ENCODE results near the gene TNFSF18. TPM values are rescaled to one million over a fixed set of nuclear protein-coding genes. Genes with fewer than 3 reads are reported as not detected.

The TNFSF18 gene
- total and polyA plus RNA-seq, 2 experiments from 2014 or later, result 0.11 to 0.22 TPM

- no peak overlapping the region for H3K4me3 ChIP-seq
- in situ Hi-C loops (cut with MboI), result no loop called here
- peak overlapping the region; percentile 33; the same call in 1 of the 2 replicates for H2AFZ ChIP-seq
- DNase-seq, result peak; percentile 67
- no peak overlapping the region for H3K9ac ChIP-seq
- TF ChIP-seq EZH2 (IDR thresholded peaks at IDR 0.05; ENCODE audit: insufficient read depth, poor library complexity, severe bottlenecking), result no peak
- TF ChIP-seq EZH2phosphoT487 (IDR thresholded peaks at IDR 0.05; ENCODE audit: insufficient read depth, low read depth), result no peak
- peak overlapping the region; percentile 43 for H3K4me2 ChIP-seq (ENCODE audit: unreplicated experiment)
- H3K36me3 ChIP-seq (ENCODE audit: low read depth), result no peaks in the 10 kb centered on the region
- H3K27me3 ChIP-seq (replicated peaks; ENCODE audit: insufficient read depth), result no peaks in the 10 kb centered on the region
- H3F3A ChIP-seq (ENCODE audit: insufficient read depth), result peaks cover 9% of the 10 kb centered on the region; the same call in 1 of the 2 replicates
- H3K4me1 ChIP-seq (ENCODE audit: insufficient read depth), result peaks cover 14% of the 10 kb centered on the region
- H3K9me2 ChIP-seq (ENCODE audit: insufficient read depth), result no peaks in the 10 kb centered on the region
- peak overlapping the region; percentile 9; the same call in 1 of the 2 replicates for H3K27ac ChIP-seq
- H3K9me3 ChIP-seq (ENCODE audit: low read depth), result no peaks in the 10 kb centered on the region
- no peaks in the 10 kb centered on the region for H4K20me1 ChIP-seq (ENCODE audit: insufficient read depth)
- WGBS, 2 experiments (ENCODE audit: low coverage in 1 of 2, low lambda C conversion rate in 2 of 2, missing lambda C conversion rate in 2 of 2), result 13 to 14% methylated on average over 1 of the region's 1 CpG
- no peaks in the 10 kb centered on the region for H3K79me2 ChIP-seq (ENCODE audit: insufficient read depth)
These were observed 2.0 kb downstream of the TNFSF18 start for GRCh38 chr1:173048621-173049321.

- Histone ChIP-seq H2AFZ (no peak overlapping the region), H3K27ac (no peak overlapping the region), H3K4me2 (ENCODE audit: unreplicated experiment) (no peak overlapping the region), H3K36me3 (ENCODE audit: low read depth) (no peaks in the 10 kb centered on the region), H3F3A (ENCODE audit: insufficient read depth) (peaks cover 9% of the 10 kb centered on the region; the same call in 1 of the 2 replicates), H3K9me3 (ENCODE audit: low read depth) (no peaks in the 10 kb centered on the region), H3K79me2 (ENCODE audit: insufficient read depth) (no peaks in the 10 kb centered on the region), H3K9ac (no peak overlapping the region), H4K20me1 (ENCODE audit: insufficient read depth) (no peaks in the 10 kb centered on the region), H3K9me2 (ENCODE audit: insufficient read depth) (no peaks in the 10 kb centered on the region), H3K4me1 (ENCODE audit: insufficient read depth) (peaks cover 22% of the 10 kb centered on the region), H3K27me3 (replicated peaks; ENCODE audit: insufficient read depth) (no peaks in the 10 kb centered on the region), H3K4me3 (no peak overlapping the region)
- DNase-seq, result no peak
- no peak for TF ChIP-seq EZH2phosphoT487 (IDR thresholded peaks at IDR 0.05; ENCODE audit: insufficient read depth, low read depth)
- TF ChIP-seq EZH2 (IDR thresholded peaks at IDR 0.05; ENCODE audit: insufficient read depth, poor library complexity, severe bottlenecking), result no peak
- 83 to 95% methylated on average over 1 of the region's 1 CpG for WGBS, 2 experiments (ENCODE audit: low coverage in 1 of 2, low lambda C conversion rate in 2 of 2, missing lambda C conversion rate in 2 of 2)
- in situ Hi-C loops (cut with MboI), result no loop called here
These were observed 6.1 kb downstream of the TNFSF18 start for GRCh38 chr1:173044656-173045055.

GRCh38 chr1:173043253-173043652, 7.5 kb downstream of the TNFSF18 start:
- 0 out of 2 replicates have a peak, but pooled peaks cover 1% of the 10 kb centered on the region for H3F3A ChIP-seq (ENCODE audit: insufficient read depth)
- H3K9ac ChIP-seq, result no peak overlapping the region
- peak; percentile 51 for DNase-seq
- peaks cover 10% of the 10 kb centered on the region for H3K4me1 ChIP-seq (ENCODE audit: insufficient read depth)
- no peaks in the 10 kb centered on the region for H3K27me3 ChIP-seq (replicated peaks; ENCODE audit: insufficient read depth)
- no peak overlapping the region for H3K4me2 ChIP-seq (ENCODE audit: unreplicated experiment)
- no peak for TF ChIP-seq EZH2 (IDR thresholded peaks at IDR 0.05; ENCODE audit: insufficient read depth, poor library complexity, severe bottlenecking)
- TF ChIP-seq EZH2phosphoT487 (IDR thresholded peaks at IDR 0.05; ENCODE audit: insufficient read depth, low read depth), result no peak
- in situ Hi-C loops (cut with MboI), result no loop called here
- no peaks in the 10 kb centered on the region for H3K79me2 ChIP-seq (ENCODE audit: insufficient read depth)
- H4K20me1 ChIP-seq (ENCODE audit: insufficient read depth), result no peaks in the 10 kb centered on the region
- H3K4me3 ChIP-seq, result no peak overlapping the region
- no peaks in the 10 kb centered on the region for H3K9me2 ChIP-seq (ENCODE audit: insufficient read depth)
- H3K27ac ChIP-seq, result no peak overlapping the region
- H3K36me3 ChIP-seq (ENCODE audit: low read depth), result no peaks in the 10 kb centered on the region
- H3K9me3 ChIP-seq (ENCODE audit: low read depth), result no peaks in the 10 kb centered on the region
- H2AFZ ChIP-seq, result no peak overlapping the region

DNA sequence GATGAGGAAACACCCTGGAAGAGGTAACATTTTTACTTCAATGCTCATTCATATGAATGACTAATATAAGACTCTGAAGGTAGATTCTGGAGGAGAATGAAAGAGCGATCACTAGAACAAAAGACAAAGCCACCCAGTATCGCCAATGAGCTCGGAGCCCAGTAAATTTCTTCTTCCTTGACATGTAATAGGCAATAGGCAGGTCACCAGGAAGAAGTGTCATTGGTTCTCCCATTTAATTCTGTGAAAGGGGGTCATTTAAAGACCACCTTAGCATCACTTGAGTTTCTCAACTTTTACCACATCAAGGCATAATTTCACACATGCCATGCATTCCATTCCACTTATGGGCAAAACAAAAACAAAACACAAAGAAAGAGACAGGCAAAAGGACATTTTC, 7.9 kb downstream of the TNFSF18 start:
- Histone ChIP-seq H3K9ac (no peak overlapping the region), H3K4me1 (ENCODE audit: insufficient read depth) (peaks cover 8% of the 10 kb centered on the region), H2AFZ (no peak overlapping the region), H3K9me3 (ENCODE audit: low read depth) (no peaks in the 10 kb centered on the region), H3K36me3 (ENCODE audit: low read depth) (no peaks in the 10 kb centered on the region), H3K27me3 (replicated peaks; ENCODE audit: insufficient read depth) (no peaks in the 10 kb centered on the region), H3K4me2 (ENCODE audit: unreplicated experiment) (no peak overlapping the region), H3K79me2 (ENCODE audit: insufficient read depth) (no peaks in the 10 kb centered on the region), H3F3A (ENCODE audit: insufficient read depth) (no peaks in the 10 kb centered on the region), H3K9me2 (ENCODE audit: insufficient read depth) (no peaks in the 10 kb centered on the region), H3K27ac (no peak overlapping the region), H3K4me3 (no peak overlapping the region), H4K20me1 (ENCODE audit: insufficient read depth) (no peaks in the 10 kb centered on the region)
- WGBS, 2 experiments (ENCODE audit: low coverage in 1 of 2, low lambda C conversion rate in 2 of 2, missing lambda C conversion rate in 2 of 2), result 76 to 82% methylated on average over 3 of the region's 3 CpGs
- no peak for DNase-seq
- TF ChIP-seq EZH2phosphoT487 (IDR thresholded peaks at IDR 0.05; ENCODE audit: insufficient read depth, low read depth) (no peak), EZH2 (IDR thresholded peaks at IDR 0.05; ENCODE audit: insufficient read depth, poor library complexity, severe bottlenecking) (no peak)
- in situ Hi-C loops (cut with MboI), result no loop called here

Measured in GM23248 (cell line).